GM18870 (cell line): ENCODE results near the gene MACROD2.
"Not testable (repeated sequence)": the region's sequence is repeated elsewhere in the genome, so short reads cannot be mapped to it uniquely, and the experiment has no call there.

Experiments used
- ATAC-seq: cut with Tn5 transposase; IDR thresholded peaks from one replicate; pipeline ENCODE4 v1.9.1; 2021; ENCODE audit warnings: moderate library complexity; ENCODE audit not compliant: unreplicated experiment

The MACROD2 gene

GRCh38 chr20:15119852-15120487, 1124.7 kb downstream of the MACROD2 start:
- ATAC-seq: no peak

- no peak for ATAC-seq
These were observed 1127.3 kb downstream of the MACROD2 start for GRCh38 chr20:15122613-15123012.

- ATAC-seq: no peak
These were observed 1135.9 kb downstream of the MACROD2 start for GRCh38 chr20:15131176-15131575.

- ATAC-seq: no peak
These were observed 1143.3 kb downstream of the MACROD2 start for GRCh38 chr20:15138548-15139126.

- no peak for ATAC-seq
These were observed 1144.2 kb downstream of the MACROD2 start for GRCh38 chr20:15139522-15139921.

- no peak for ATAC-seq
These were observed 1145.0 kb downstream of the MACROD2 start for GRCh38 chr20:15140286-15140685.

- ATAC-seq: not testable (repeated sequence)
These were observed 1145.6 kb downstream of the MACROD2 start for GRCh38 chr20:15140940-15141339.

- ATAC-seq: no peak
These were observed 1146.5 kb downstream of the MACROD2 start for GRCh38 chr20:15141861-15142260.

- ATAC-seq: no peak
These were observed 1148.2 kb downstream of the MACROD2 start for GRCh38 chr20:15143478-15143877.

- ATAC-seq: no peak
These were observed 1149.6 kb downstream of the MACROD2 start for GRCh38 chr20:15144916-15145315.

GRCh38 chr20:15146948-15147347, 1151.6 kb downstream of the MACROD2 start:
- no peak for ATAC-seq

GRCh38 chr20:15154070-15154469, 1158.8 kb downstream of the MACROD2 start:
- no peak for ATAC-seq

- no peak for ATAC-seq
These were observed 1160.6 kb downstream of the MACROD2 start for GRCh38 chr20:15155848-15156401.

GRCh38 chr20:15158533-15158932, 1163.2 kb downstream of the MACROD2 start:
- no peak for ATAC-seq

GRCh38 chr20:15162079-15162647, 1166.8 kb downstream of the MACROD2 start:
- peak; percentile 75 for ATAC-seq

- no peak for ATAC-seq
These were observed 1168.3 kb downstream of the MACROD2 start for GRCh38 chr20:15163632-15164031.

- ATAC-seq: no peak
These were observed 1169.4 kb downstream of the MACROD2 start for GRCh38 chr20:15164726-15165125.

- ATAC-seq: no peak
These were observed 1171.4 kb downstream of the MACROD2 start for GRCh38 chr20:15166744-15167143.

GRCh38 chr20:15171016-15171415, 1175.7 kb downstream of the MACROD2 start:
- no peak for ATAC-seq

- no peak for ATAC-seq
These were observed 1181.6 kb downstream of the MACROD2 start for GRCh38 chr20:15176929-15177328.

GRCh38 chr20:15178581-15178980, 1183.3 kb downstream of the MACROD2 start:
- no peak for ATAC-seq

GRCh38 chr20:15179381-15179780, 1184.1 kb downstream of the MACROD2 start:
- no peak for ATAC-seq
